HG03432 (cell line): ENCODE results near the gene ZNF595.
"Not testable (repeated sequence)": the region's sequence is repeated elsewhere in the genome, so short reads cannot be mapped to it uniquely, and the experiment has no call there.

ENCODE experiments used
- ATAC-seq: cut with Tn5 transposase; IDR thresholded peaks from one replicate; pipeline ENCODE4 v1.9.1; 2021; ENCODE audit warnings: mild to moderate bottlenecking, moderate library complexity; ENCODE audit not compliant: unreplicated experiment

Gene ZNF595

DNA sequence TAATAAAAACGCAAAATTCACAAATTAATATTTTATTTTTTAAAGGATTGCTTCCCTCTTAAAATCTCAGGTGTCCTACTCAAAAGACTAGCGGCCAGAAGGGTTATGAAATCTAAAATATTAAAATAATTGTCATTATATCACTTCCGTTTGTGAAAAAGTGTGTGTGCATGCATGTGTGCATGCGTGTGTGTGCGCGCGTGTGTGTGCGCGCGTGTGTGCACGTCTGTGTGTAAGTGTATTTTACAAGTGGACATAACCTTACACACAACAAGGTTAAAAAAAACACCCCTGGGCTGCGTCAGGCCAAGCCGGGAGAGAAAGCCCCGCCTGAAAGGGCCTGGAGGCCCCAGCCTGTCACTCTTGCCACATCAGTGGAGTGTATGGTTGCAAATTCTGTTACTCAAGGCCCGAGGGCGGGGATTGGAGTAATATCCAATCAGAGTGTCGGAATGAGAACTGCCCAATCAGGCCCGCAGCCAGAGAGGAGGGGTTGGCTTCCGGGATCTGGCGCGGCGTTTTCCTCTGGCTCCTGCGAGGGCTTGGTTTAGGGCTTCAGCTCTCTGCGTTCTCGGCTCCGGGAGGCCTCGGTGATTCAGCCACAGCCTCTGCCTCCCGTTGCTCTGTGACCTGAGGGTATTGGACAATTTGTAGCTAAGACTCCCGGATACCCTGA, at the start of gene ZNF595:
ZNF595 (plus strand) TSS at position 518 of the 676 bp plus-strand sequence. CDS start 168 bp downstream, outside the sequence.
- not testable (repeated sequence) for ATAC-seq

DNA sequence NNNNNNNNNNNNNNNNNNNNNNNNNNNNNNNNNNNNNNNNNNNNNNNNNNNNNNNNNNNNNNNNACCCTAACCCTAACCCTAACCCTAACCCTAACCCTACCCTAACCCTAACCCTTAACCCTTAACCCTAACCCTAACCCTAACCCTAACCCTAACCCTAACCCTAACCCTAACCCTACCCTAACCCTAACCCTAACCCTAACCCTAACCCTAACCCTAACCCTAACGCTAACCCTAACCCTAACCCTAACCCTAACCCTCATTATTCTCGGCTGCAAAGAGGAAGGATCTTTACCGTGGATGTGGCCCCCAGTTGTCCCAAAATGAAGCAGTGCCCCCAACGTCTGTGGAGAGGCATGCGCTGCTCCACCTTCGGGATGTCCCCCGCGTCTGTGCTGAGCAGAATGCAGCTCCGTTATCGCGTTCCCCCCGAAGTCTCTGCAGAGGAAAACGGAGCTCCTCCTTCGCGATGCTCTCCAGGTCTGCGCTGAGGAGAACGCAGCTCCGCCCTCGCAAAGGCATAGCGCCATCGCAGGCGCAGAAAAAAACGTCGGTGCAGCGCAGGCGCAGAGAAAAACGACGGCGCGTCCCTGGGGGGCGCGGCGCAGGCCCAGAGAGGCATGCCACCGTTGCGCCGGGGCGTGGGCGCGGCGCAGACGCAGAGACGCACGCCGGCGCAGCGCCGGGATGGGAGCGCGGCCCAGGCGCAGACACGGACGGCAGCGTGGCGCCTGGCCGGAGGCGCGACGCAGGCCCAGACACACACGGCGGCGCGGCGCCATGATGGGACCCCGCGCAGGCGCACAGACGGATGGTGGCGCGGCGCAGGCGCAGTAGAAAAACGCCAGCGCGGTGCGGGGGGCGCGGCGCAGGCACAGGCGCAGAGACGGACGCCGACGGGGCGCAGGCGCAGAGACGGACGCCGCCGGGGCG, 42.9 kb upstream of the ZNF595 start:
- ATAC-seq = not testable (repeated sequence)

DNA sequence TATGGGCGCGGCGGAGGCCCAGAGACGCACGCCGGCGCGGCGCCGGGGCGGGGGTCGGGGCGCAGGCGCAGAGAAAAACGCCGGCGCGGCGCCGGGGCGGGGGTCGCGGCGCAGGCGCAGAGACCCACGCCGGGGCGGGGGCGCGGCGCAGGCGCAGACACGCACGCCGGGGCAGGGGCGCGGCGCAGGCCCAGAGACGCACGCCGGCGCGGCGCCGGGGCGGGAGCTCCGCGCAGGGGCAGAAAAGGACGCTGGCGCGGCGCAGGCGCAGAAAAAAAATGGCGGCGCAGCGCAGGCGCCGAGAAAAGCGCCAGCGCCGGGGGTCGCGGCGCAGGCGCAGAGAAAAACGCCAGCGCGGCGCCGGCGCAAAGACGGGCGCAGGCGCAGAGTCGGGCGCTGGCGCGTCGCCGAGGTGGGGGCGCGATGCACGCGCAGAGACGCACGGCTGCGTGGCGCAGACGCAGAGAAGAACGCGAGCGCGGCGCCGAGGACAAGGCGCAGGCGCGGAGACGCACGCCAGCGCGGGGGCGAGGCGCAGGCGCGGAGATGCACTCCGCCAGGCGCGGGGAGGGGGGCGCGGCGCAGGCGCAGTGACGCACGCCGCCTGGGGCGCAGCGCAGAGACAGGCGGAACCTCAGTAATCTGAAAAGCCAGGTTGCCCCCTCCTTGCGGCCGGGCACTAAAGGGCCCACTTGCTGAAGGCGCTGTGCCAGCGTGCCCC, 41.9 kb upstream of the ZNF595 start:
- not testable (repeated sequence) for ATAC-seq

- ATAC-seq = peak; percentile 67
These were observed 41.2 kb upstream of the ZNF595 start for GRCh38 chr4:11816-12417.

- not testable (repeated sequence) for ATAC-seq
These were observed 35.0 kb upstream of the ZNF595 start for GRCh38 chr4:18128-18527.

DNA sequence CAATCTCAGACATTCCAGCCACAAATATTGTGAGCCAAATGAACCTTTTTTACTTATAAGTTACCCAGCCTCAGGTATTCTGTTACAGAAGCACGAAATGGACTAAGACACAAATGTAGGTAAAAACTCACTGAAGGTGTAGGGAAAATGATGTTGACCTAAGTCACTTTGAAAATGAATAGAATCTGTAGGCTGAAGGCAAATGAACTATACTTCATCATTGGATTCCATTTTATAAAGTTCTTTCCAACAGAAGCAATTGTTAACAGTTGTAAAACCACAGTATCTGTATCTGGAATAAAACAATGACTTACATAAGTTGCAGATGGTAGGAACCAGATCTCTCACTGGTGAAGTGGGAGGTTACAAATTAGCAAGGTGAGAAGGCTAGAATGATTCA, 34.5 kb upstream of the ZNF595 start:
- not testable (repeated sequence) for ATAC-seq

DNA sequence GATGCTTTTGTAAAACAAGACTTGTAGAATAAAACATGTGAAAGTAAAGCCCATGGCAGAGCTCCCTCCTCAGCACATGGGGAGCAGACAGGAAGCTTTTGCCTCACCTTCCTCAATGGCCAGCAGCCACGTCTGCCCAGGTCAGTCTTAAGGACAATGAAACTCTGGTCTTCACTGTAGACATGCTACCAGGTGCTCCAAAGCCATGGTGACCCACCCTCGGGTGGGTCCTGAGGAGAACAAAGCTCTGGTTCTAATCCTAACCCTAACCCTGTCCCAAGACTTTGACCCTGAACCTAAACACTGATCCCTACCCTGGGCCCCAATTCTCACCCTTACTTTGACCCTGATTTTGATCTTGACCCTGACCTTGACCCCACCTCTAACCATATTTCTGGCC, 30.2 kb upstream of the ZNF595 start:
- ATAC-seq = not testable (repeated sequence)

- ATAC-seq = not testable (repeated sequence)
These were observed 28.8 kb upstream of the ZNF595 start for GRCh38 chr4:24359-24758.

- ATAC-seq = not testable (repeated sequence)
These were observed 25.6 kb upstream of the ZNF595 start for GRCh38 chr4:27501-27900.

- not testable (repeated sequence) for ATAC-seq
These were observed 24.2 kb upstream of the ZNF595 start for GRCh38 chr4:28767-29542.

GRCh38 chr4:33314-33713, 19.8 kb upstream of the ZNF595 start:
- ATAC-seq = not testable (repeated sequence)

DNA sequence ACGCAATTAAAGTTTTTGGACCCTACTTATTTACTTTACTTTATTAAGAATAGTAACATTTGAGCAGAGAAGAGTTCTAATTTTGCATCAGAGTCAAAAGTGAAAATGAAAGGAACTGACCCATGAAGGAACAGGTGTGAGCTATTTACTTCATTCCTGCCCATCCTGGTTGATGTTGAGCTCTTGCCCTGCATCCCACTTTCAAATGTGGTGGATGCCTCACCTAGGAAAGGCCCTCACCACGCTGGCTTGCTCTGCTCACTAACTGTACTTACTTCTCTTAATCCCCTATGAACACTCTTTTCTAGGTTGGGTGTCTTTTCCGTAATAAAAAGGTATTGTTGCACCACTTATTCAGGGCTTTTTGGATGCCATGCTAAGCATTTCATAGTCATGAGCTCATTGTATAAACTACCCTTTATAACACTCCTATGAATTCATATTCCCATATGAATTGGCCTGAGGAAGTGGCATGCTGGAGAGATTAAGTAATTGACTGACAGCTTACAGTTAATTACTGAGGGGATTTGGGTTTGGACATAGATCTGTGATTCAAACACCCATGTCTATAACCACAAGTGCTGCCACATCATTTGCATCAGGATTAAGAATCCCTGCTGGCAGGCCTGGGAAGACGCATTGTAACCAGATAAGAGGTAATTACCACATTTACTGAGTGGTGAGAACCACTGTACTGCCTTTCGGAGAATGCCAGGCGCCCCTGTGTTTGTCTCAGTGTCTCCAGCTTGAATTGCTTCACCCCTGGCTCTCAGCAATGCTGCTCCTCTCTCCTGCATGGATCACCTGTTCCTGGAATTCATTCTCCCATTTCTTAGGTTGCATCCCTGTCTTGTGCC, 16.3 kb upstream of the ZNF595 start:
- ATAC-seq = not testable (repeated sequence)

DNA sequence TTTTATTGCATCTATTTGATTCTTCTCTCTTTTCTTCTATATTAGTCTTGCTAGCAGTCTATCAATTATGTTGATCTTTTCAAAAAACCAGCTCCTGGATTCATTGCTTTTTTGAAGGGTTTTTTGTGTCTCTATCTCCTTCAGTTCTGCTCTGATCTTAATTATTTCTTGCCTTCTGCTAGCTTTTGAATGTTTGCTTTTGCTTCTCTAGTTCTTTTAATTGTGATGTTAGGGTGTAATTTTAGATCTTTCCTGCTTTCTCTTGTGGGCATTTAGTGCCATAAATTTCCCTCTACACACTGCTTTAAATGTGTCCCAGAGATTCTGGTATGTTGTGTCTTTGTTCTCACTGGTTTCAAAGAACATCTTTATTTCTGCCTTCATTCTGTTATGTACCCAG, 14.9 kb upstream of the ZNF595 start:
- not testable (repeated sequence) for ATAC-seq

- ATAC-seq = not testable (repeated sequence)
These were observed 9.7 kb upstream of the ZNF595 start for GRCh38 chr4:43375-43774.

DNA sequence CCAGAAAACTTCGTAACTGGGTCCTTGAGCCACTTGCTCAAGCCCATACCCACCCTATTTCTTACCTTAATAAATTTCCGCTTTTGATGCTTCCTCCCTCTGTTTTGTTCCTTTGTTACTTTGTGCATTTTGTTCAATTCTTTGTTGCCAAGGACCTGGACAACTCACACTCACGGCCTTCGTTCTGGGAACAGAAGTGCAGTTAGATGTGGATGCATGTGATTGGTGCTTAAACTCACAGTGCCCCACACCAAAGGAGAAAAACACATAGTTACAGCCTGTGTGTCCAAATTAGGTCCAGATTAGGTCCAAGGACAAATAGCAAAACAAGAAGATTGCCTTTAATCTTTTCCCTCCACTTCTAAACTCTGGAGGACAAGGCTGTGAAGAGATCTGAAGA, 1.9 kb upstream of the ZNF595 start:
- ATAC-seq = not testable (repeated sequence)

GRCh38 chr4:51655-52277, 1.4 kb upstream of the ZNF595 start:
- peak; percentile 71 for ATAC-seq

DNA sequence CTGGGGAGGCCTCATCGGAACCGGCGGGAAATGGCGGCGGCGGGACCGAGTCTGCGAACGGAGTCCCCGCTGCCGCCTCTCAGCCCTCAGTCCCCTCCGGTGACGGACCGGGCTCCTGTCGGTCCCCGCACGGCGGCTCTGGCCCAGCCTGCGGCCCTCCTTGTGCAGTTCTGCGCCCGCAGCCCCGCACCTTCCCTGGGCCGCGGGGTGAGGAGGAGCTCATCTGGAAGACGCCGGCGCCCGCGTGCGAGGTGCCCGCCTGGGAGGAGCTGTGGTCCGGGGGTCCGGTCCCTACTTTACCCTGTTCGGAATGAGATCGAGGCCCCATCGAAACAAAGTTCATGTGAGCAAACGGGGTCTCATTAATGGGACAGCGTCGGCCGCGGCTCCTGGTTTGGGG, 400 bp downstream of the ZNF595 start:
- not testable (repeated sequence) for ATAC-seq

GRCh38 chr4:64733-65132, 11.6 kb downstream of the ZNF595 start:
- not testable (repeated sequence) for ATAC-seq

GRCh38 chr4:71830-72229, 18.7 kb downstream of the ZNF595 start:
- ATAC-seq = no peak
